Spleen (tissue), 7 donors: ENCODE results near the gene SLC25A2.

Experiments
- POLR2A ChIP-seq, 3 donors: fragments of 450-650 bp; IDR thresholded peaks; one replicate each; pipeline ENCODE4 v1.5.1; 2017; ENCODE audit warnings: antibody characterized with exemption in 3 of 3, mild to moderate bottlenecking in 1 of 3
- POLR2AphosphoS5 ChIP-seq, 3 donors: sonication (generic); formaldehyde crosslinking; IDR thresholded peaks; one replicate each; pipeline ENCODE4 v1.5.1; 2017; ENCODE audit warnings: antibody characterized with exemption in 3 of 3
- TF ChIP-seq, protein P1 (sequence below), 11 experiments: fragments of 200-600 bp in 7 of 11; fragments of 450-650 bp in 4 of 11; sonication (generic) in 4 of 11; IDR thresholded peaks in 8 of 11; conservative IDR thresholded peaks in 3 of 11; 1 replicate in 7 of 11; 2 replicates in 4 of 11; pipeline versions ENCODE4 v1.4.0 to v1.8.0; 2016 to 2021; ENCODE audit warnings: antibody characterized with exemption in 11 of 11, inconsistent platforms in 4 of 11, mild to moderate bottlenecking in 1 of 11
- donor health status: DM: no; HTN: no; CAD: no; lungs with moderate emphysema.
- donor health status: DM: no; HTN: no; CAD: no.
- donor health status: DM: no; HTN: no; CAD: no.

DNA sequence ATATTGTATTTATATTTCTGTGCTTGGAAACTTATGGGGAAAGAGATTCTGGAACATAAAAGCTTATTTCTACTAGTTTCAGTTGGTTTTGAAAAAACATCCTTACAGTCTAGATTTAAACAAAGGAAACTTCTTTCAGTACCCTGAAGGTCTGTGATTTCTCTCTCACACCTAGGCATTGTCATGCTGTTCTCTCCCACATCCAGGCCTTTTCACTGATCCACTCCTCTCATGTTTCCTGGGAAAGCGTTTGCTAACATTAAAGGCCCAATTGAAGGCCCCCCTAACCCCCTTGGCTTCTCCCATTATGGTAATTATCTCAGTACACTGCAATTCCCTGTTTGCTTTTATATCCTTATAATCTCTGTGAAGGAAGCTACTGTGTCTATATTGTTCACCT is 38.9 kb upstream of the SLC25A2 start:
- no peak for TF ChIP-seq POLR2A (IDR thresholded peaks at IDR 0.05)
- TF ChIP-seq, protein P1, sequence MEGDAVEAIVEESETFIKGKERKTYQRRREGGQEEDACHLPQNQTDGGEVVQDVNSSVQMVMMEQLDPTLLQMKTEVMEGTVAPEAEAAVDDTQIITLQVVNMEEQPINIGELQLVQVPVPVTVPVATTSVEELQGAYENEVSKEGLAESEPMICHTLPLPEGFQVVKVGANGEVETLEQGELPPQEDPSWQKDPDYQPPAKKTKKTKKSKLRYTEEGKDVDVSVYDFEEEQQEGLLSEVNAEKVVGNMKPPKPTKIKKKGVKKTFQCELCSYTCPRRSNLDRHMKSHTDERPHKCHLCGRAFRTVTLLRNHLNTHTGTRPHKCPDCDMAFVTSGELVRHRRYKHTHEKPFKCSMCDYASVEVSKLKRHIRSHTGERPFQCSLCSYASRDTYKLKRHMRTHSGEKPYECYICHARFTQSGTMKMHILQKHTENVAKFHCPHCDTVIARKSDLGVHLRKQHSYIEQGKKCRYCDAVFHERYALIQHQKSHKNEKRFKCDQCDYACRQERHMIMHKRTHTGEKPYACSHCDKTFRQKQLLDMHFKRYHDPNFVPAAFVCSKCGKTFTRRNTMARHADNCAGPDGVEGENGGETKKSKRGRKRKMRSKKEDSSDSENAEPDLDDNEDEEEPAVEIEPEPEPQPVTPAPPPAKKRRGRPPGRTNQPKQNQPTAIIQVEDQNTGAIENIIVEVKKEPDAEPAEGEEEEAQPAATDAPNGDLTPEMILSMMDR (IDR thresholded peaks at IDR 0.05 in 8 of 11, conservative IDR thresholded peaks at IDR 0.05 in 3 of 11), result no peak
- no peak for TF ChIP-seq POLR2AphosphoS5 (IDR thresholded peaks at IDR 0.05)
